ENCODE measurements around the gene GALNT9.

GRCh38 chr12:132236930-132237771 lies 92.2 kb downstream of the GALNT9 start:
- TF ChIP-seq EZH2phosphoT487 (IDR thresholded peaks at IDR 0.05; ENCODE audit: low read depth) = no peak
- TF ChIP-seq CTCF (IDR thresholded peaks at IDR 0.05; ENCODE audit: low read depth, low read length) = no peak

Measured in OCI-LY3 (cell line).